NCI-H446 (cell line): ENCODE results near the gene ZDHHC23.

ENCODE experiments used
- DNase-seq, 2 experiments: peaks; one replicate each; lab custom pipeline; 2025; lab: John Stamatoyannopoulos, UW

Gene ZDHHC23, protein sequence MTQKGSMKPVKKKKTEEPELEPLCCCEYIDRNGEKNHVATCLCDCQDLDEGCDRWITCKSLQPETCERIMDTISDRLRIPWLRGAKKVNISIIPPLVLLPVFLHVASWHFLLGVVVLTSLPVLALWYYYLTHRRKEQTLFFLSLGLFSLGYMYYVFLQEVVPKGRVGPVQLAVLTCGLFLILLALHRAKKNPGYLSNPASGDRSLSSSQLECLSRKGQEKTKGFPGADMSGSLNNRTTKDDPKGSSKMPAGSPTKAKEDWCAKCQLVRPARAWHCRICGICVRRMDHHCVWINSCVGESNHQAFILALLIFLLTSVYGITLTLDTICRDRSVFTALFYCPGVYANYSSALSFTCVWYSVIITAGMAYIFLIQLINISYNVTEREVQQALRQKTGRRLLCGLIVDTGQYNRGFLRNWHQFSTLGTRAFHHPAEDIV

DNA sequence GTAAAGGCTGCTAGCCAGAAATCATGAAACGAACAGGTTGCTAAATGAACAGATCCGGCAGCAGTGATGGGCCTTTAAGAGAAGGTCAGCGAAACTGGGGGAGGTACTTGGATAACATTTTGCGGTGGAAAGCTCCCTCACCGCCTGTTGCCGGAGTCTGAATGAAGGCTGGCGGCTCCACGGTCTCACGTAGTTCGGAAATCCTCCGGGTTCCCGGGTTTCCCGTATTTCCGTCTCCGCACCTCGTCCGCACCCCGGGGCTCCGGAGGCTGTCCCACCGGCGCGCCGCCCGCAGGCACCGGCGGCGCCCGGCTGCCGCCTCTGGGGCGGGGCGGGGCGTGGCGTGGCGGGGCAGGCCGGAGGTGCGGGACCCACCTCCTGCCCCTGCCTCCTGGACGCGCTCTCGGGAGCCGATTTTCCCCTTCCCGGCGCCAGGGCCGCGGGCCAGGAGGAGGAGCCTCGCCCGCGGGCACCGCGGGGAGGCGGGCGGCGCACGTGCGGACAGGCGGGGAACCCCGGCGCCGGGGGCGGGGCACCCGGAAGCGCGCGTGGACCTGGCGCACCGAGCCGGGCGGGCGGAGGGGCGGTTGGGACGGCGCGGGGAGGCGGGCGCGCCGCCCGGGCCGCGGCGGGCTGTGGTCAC lies at the start of gene ZDHHC23:
ZDHHC23 (plus strand) TSS at position 642 of the 643 bp plus-strand sequence. CDS start 790 bp downstream, outside the sequence.
- peak; percentile 9 to 88 for DNase-seq

- DNase-seq: no peak
Observed at GRCh38 chr3:113898892-113899291, 48.9 kb upstream of the ZDHHC23 start.

DNA sequence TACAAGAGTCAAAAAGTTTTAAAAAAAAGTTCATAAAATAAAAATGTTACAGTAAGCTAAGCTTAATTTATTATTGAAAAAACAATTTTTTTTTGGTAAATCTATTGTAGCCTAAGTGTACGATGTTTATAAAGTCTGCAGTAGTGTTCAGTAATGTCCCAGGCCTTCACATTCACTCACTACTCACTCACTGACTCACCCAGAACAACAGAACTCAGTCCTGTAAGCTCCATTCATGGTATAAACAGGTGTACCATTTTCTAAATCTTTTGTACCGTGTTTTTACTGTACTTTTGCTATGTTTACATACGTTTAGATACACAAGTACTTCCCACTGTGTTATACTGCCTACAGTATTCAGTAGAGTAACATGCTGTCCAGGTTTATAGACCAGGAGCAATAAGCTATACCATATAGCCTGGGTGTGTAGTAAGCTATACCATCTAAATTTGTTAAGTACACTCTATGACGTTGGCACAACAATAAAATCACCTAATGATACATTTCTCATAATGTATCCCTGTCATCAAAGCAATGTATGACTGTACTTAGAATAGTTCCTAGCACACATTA lies 41.2 kb upstream of the ZDHHC23 start:
- no peak for DNase-seq

DNA sequence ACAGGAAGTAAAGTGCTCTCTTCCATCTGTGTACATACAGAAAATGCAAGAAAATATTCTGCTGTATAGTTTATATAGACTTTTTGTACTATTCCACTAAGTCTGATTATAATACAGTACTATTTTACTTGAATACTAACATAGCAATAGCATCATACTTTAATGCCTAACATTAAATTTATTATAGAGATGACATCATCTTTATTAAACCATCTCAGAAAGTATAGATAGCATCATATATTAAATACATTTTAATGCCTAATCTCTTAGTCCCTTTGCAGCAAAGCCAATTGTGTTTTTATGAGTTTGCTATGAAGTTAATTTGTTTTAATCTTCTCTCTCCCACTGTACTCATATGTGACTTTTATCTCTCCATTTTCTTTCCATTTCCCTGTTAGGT lies 39.7 kb upstream of the ZDHHC23 start:
- DNase-seq: no peak

DNA sequence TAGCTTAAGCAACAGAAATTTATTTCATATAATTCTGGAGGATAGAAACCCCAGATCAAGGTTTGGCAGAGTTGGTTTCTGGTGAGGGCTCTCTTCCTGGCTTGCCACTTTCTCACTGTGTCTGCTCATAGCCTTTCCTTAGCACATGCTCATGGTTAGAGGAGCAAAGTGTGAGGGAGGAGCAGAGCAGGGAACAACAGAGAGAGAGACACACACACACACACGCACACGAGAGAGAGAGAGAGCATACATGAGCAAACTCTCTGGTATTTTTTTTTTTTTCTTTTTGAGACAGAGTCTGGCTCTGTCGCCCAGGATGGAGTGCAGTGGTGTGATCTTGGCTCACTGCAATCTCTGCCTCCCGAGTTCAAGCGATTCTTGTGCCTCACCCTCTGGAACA lies 36.8 kb upstream of the ZDHHC23 start:
- no peak for DNase-seq

DNA sequence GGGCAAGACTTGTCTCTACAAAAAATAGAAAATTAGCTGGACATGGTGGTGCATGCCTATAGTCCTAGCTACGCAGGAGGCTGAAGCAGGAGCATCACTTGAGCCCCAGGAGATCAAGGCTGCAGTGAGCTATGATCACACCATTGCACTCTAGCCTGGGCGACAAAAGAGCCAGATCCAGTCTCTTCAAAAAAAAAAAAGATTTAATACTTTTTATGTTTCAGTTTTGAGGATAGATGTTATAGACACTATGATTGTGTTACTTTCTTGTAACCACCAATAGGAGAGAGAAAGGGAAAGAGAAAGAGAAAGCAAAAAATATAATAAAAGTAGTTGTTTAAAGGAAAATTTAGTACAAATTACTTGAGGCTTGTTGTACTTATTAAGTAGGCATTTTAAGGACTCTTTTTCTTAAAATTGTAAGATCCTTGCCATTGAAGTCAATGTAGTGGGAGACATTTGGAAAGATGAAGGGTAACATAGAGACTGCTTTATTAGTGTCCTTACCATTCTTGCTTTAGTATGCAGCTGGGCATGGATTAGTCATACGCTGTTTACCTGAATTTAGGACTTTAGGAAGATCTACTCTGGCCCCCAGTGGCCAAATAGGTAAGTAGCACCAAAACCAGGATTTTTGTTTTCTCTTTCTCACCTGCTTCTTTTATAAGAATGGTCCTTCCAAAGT lies 35.1 kb upstream of the ZDHHC23 start:
- DNase-seq: peak in 1 of 2 experiments; percentile 59

DNA sequence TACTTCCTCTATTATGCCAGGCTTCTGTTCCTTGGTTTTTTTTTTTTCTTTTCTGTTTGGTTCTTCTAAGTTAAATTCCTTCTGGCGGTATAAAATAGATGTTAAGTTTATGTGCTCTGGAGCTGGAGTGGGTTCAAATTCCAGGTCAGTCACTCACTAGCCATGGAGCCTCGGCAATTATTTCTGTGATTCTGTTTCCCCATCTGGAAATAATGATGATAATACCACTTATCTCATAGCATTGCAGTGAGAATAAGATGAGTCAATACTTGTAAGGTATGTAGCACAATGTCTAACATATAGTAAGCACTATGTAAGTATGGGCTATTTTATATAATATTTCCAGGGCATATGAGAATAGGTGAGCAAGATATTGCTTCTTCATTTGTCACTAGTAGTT lies 33.2 kb upstream of the ZDHHC23 start:
- DNase-seq: no peak

DNA sequence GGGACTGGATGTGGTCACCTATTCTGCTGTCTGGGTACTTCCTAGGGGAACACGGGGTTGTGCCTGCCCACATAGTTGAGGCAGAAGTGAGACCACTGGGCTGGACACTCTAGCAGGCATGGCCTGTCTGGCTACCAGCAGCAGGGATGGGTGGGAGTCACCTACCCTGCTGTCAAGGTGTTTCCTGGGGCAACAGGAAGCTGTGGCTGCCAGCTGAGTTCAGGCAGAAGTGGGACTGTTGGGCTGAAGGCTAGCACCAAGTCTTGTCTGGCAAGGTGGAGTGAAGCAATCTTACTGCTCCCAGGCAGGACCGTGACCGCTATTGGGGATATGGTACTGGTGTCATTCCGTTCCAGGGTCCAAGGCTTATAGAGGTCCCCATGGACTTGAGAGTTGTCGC lies 20.3 kb upstream of the ZDHHC23 start:
- no peak for DNase-seq

- DNase-seq: no peak
Observed at GRCh38 chr3:113946831-113947230, 982 bp upstream of the ZDHHC23 start.

GRCh38 chr3:113948015-113948917 lies 453 bp downstream of the ZDHHC23 start:
- DNase-seq: peak in 1 of 2 experiments; percentile 39

GRCh38 chr3:113952921-113953320 lies 5.1 kb downstream of the ZDHHC23 start:
- DNase-seq: peak in 1 of 2 experiments; percentile 8

GRCh38 chr3:113953677-113954076 lies 5.9 kb downstream of the ZDHHC23 start:
- DNase-seq: no peak

DNA sequence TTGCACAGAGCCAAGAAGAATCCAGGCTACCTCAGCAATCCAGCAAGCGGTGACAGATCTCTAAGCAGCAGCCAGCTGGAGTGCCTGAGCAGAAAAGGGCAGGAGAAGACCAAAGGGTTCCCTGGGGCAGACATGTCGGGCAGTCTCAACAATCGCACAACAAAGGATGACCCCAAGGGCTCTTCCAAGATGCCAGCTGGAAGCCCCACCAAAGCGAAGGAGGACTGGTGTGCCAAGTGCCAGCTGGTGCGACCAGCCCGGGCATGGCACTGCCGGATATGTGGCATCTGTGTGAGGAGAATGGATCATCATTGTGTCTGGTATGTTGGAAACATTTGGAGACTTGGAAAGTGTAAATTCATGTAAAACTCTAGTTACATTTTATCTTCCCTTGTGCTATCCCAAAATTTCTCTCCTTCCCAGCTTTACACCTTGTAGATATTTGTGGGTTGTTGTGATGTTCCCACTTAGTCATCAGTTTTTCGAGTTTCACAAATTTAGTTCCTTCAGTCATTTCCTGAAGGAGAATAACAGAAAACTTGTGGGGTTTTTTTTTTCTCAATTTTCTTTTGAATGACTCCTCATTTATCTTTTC lies 6.4 kb downstream of the ZDHHC23 start:
- DNase-seq: peak in 1 of 2 experiments; percentile 70

DNA sequence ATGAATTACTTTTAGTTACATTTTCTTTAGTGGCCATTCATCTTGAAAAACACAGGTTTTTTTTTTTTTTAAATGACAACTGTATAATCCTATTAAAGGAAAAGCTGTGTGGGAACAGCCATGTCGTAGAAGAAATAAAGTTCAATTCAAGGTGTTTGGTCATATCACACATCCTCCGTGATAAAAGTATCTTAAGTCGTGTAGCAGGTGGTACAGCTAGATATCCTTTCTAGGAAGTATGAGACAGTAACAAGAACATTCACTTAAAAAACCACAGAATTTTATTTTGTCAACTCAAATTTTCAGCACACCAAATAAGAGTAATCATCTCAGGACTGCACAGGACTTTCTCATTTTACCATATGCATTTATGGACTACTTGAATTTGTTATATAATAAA lies 16.1 kb downstream of the ZDHHC23 start:
- no peak for DNase-seq

DNA sequence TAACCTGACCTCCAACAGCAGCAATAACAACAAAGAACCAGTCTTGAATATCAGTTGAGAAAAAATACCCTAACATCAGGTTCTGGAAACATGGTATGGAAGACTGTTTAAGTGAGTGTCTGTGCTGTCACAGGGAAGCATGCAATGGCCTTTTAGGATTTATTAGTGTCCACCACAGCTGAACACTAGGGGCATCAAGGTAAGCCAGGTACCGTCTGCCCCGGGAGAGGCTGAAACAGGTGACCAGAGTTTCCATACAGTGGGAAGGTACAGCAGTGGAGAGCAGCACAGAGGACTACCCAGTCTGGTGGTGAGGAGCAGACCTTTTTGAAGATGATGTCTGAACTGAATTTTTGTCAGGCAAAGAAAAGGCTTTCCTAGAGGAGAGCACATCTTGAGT lies 18.4 kb downstream of the ZDHHC23 start:
- DNase-seq: no peak

GRCh38 chr3:113968986-113969385 lies 21.2 kb downstream of the ZDHHC23 start:
- DNase-seq: peak in 1 of 2 experiments; percentile 14

DNA sequence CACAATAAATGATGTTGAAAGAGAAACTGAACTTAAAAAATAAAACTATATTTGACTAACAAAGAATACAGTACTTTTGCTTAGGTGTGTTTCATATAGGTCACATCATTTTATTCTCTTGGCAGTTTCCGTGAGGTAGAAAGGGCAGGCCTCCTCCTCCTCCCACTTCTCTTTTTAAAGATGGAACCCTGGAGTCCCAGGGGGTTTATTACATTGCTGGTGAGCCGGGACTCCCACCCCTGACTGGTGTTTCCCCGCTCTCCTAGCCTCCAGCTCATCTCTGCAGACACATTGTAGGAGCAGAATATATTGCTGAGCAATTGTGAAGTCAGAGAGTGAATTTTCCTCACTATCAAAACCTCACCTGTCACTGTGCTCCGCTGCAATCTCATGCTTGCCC lies 30.0 kb downstream of the ZDHHC23 start:
- DNase-seq: no peak

- no peak for DNase-seq
Observed at GRCh38 chr3:113979916-113980315, 32.1 kb downstream of the ZDHHC23 start.

- no peak for DNase-seq
Observed at GRCh38 chr3:113981803-113982202, 34.0 kb downstream of the ZDHHC23 start.

DNA sequence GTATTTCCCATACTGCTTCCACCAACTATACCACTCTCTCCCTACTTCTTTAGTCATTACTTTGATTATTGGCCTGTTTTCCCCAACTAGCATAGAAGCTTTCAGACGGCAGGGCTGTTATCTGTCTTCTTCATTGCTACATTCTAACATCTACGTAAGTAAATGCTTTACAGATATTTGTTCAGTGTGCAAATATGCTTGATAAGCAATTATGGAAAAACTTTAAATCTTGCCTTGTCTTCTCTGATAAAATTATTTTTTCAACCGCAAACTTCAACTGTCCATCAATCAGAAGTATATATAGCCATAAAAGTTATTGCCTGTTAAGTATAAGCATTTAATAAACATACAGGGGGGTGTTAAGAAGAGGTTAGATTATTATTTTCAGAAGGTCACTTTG lies 35.7 kb downstream of the ZDHHC23 start:
- no peak for DNase-seq

GRCh38 chr3:113985541-113985940 lies 37.7 kb downstream of the ZDHHC23 start:
- no peak for DNase-seq
